HepG2 (cell line): ENCODE data around the gene PEMT. TPM values are rescaled to one million over a fixed set of nuclear protein-coding genes. Genes with fewer than 3 reads are reported as not detected.

ENCODE experiments used
- BCL6 ChIP-seq: IDR thresholded peaks from 2 replicates; pipeline ENCODE4 v1.6.1; 2016; ENCODE audit warnings: missing genetic modification reagents, missing compliant biosample characterization
- EEA1 ChIP-seq: sonication (generic); formaldehyde crosslinking; IDR thresholded peaks from 2 replicates; pipeline ENCODE4 v1.5.1; 2020; ENCODE audit warnings: mild to moderate bottlenecking, missing genetic modification reagents, borderline replicate concordance
- FOXK1 ChIP-seq: sonication (generic); formaldehyde crosslinking; IDR thresholded peaks from 2 replicates; pipeline ENCODE4 v1.4.0; 2020; ENCODE audit warnings: low read depth, missing genetic modification reagents, borderline replicate concordance
- KAT8 ChIP-seq: IDR thresholded peaks from 2 replicates; pipeline ENCODE4 v1.6.1; 2016; ENCODE audit warnings: missing genetic modification reagents, missing compliant biosample characterization
- KLF15 ChIP-seq: sonication (generic); formaldehyde crosslinking; IDR thresholded peaks from 2 replicates; pipeline ENCODE4 v1.8.1; 2023; ENCODE audit warnings: borderline replicate concordance, mild to moderate bottlenecking, inconsistent platforms, missing genetic modification reagents, mixed read lengths
- NCOA5 ChIP-seq: sonication (generic); formaldehyde crosslinking; IDR thresholded peaks from 2 replicates; pipeline ENCODE4 v1.4.0; 2020; ENCODE audit warnings: missing genetic modification reagents
- NFKB2 ChIP-seq: sonication (generic); formaldehyde crosslinking; IDR thresholded peaks from 2 replicates; pipeline ENCODE4 v1.4.0; 2020; ENCODE audit warnings: missing genetic modification reagents, borderline replicate concordance
- PCBP1 ChIP-seq: fragments of 200-400 bp; formaldehyde crosslinking; IDR thresholded peaks from 2 replicates; pipeline ENCODE4 v1.6.1; 2017; ENCODE audit warnings: mild to moderate bottlenecking, low read depth, low read length, borderline replicate concordance
- PCBP2 ChIP-seq: fragments of 200-400 bp; formaldehyde crosslinking; optimal IDR thresholded peaks from 2 replicates; pipeline ENCODE3; 2018; ENCODE audit warnings: low read length, low read depth; ENCODE audit not compliant: poor library complexity, severe bottlenecking
- POLR2A ChIP-seq, 2 experiments: IDR thresholded peaks; 2 replicates each; pipeline ENCODE4 v1.6.1; 2011; ENCODE audit warnings: low read depth in 2 of 2, low read length in 2 of 2, mild to moderate bottlenecking in 1 of 2, moderate library complexity in 1 of 2; ENCODE audit not compliant: insufficient read depth in 1 of 2
- PPARG ChIP-seq: conservative IDR thresholded peaks from 2 replicates; pipeline ENCODE4 v1.6.1; 2016; ENCODE audit warnings: missing biosample characterization, missing genetic modification reagents
- RXRB ChIP-seq: IDR thresholded peaks from 2 replicates; pipeline ENCODE4 v1.6.1; 2016; ENCODE audit warnings: borderline replicate concordance, missing genetic modification reagents, missing compliant biosample characterization
- SALL1 ChIP-seq: sonication (generic); formaldehyde crosslinking; IDR thresholded peaks from 2 replicates; pipeline ENCODE4 v1.8.0; 2022; ENCODE audit warnings: mild to moderate bottlenecking, missing genetic modification reagents
- SMYD3 ChIP-seq: sonication (generic); formaldehyde crosslinking; IDR thresholded peaks from 2 replicates; pipeline ENCODE4 v1.8.1; 2023; ENCODE audit warnings: mild to moderate bottlenecking, missing genetic modification reagents
- TCF7 ChIP-seq: sonication (generic); IDR thresholded peaks from 2 replicates; pipeline ENCODE4 v1.6.1; 2016; ENCODE audit warnings: antibody characterized with exemption, low read depth
- ZBTB7B ChIP-seq: sonication (generic); formaldehyde crosslinking; IDR thresholded peaks from 2 replicates; pipeline ENCODE4 v1.4.0; 2020; ENCODE audit warnings: missing genetic modification reagents
- ZKSCAN5 ChIP-seq: sonication (generic); formaldehyde crosslinking; IDR thresholded peaks from 2 replicates; pipeline ENCODE4 v1.5.1; 2020; ENCODE audit warnings: mild to moderate bottlenecking, missing genetic modification reagents
- ZMAT3 ChIP-seq: sonication (generic); formaldehyde crosslinking; conservative IDR thresholded peaks from 2 replicates; pipeline ENCODE4 v1.7.0; 2021; ENCODE audit warnings: missing genetic modification reagents
- ZNF230 ChIP-seq: sonication (generic); formaldehyde crosslinking; IDR thresholded peaks from 2 replicates; pipeline ENCODE4 v1.4.0; 2020; ENCODE audit warnings: mild to moderate bottlenecking, missing genetic modification reagents
- ZNF337 ChIP-seq: sonication (generic); formaldehyde crosslinking; IDR thresholded peaks from 2 replicates; pipeline ENCODE4 v1.5.1; 2020; ENCODE audit warnings: missing genetic modification reagents, low read depth, mild to moderate bottlenecking, borderline replicate concordance
- ZNF367 ChIP-seq: sonication (generic); formaldehyde crosslinking; IDR thresholded peaks from 2 replicates; pipeline ENCODE4 v1.4.0; 2020; ENCODE audit warnings: missing genetic modification reagents, borderline replicate concordance
- ZNF562 ChIP-seq: sonication (generic); formaldehyde crosslinking; IDR thresholded peaks from 2 replicates; pipeline ENCODE4 v1.8.0; 2022; ENCODE audit warnings: missing genetic modification reagents, borderline replicate concordance
- ZNF850 ChIP-seq: sonication (generic); formaldehyde crosslinking; conservative IDR thresholded peaks from 2 replicates; pipeline ENCODE4 v1.9.0; 2021; ENCODE audit warnings: mild to moderate bottlenecking, missing genetic modification reagents
- ZSCAN20 ChIP-seq: sonication (generic); formaldehyde crosslinking; IDR thresholded peaks from 2 replicates; pipeline ENCODE4 v1.4.0; 2020; ENCODE audit warnings: missing genetic modification reagents, mild to moderate bottlenecking, borderline replicate concordance
- polyA plus RNA-seq, 8 experiments: library from polyadenylated mRNA; depleted of rRNA in 3 of 8; stranded (reverse) in 7 of 8; unstranded in 1 of 8; fragments of >200 nt; fragmentation: Illumina TruSeq in 4 of 8; extraction: Trizol in 4 of 8; gene quantifications; 2 replicates each; pipeline versions ENCODE4 v1.2.1 to v1.2.3, GENCODE V29; 2011 to 2016; ENCODE audit warnings: low read depth in 4 of 8, missing spikeins in 1 of 8, mixed read lengths in 1 of 8; ENCODE audit not compliant: insufficient read depth in 1 of 8
- total RNA-seq, 5 experiments: library from RNA; depleted of rRNA; stranded (reverse); fragments of >200 nt; fragmentation: Illumina TruSeq; extraction: Trizol; gene quantifications; 2 replicates each; pipeline ENCODE4 v1.2.3, GENCODE V29; 2016; ENCODE audit warnings: low read depth in 1 of 5
- TF ChIP-seq, protein P1 (sequence below): sonication (generic); formaldehyde crosslinking; IDR thresholded peaks from 2 replicates; pipeline ENCODE4 v1.4.0; 2020; ENCODE audit warnings: low read depth, mild to moderate bottlenecking, missing genetic modification reagents
- TF ChIP-seq, protein P2 (sequence below): sonication (generic); IDR thresholded peaks from 2 replicates; pipeline ENCODE4 v1.6.1; 2016; ENCODE audit warnings: low read depth, borderline replicate concordance
- TF ChIP-seq, protein P3 (sequence below): sonication (generic); formaldehyde crosslinking; conservative IDR thresholded peaks from 2 replicates; pipeline ENCODE4 v1.4.0; 2020; ENCODE audit warnings: missing genetic modification reagents
- TF ChIP-seq, protein P4 (sequence below): sonication (generic); formaldehyde crosslinking; IDR thresholded peaks from 2 replicates; pipeline ENCODE4 v1.4.0; 2020; ENCODE audit warnings: missing genetic modification reagents

The PEMT gene
- total and polyA plus RNA-seq, 2 of the 13 experiments (the other 11 are each of a cell fraction or from before 2014, with no cell fraction given): 31.7 to 43.6 TPM

DNA sequence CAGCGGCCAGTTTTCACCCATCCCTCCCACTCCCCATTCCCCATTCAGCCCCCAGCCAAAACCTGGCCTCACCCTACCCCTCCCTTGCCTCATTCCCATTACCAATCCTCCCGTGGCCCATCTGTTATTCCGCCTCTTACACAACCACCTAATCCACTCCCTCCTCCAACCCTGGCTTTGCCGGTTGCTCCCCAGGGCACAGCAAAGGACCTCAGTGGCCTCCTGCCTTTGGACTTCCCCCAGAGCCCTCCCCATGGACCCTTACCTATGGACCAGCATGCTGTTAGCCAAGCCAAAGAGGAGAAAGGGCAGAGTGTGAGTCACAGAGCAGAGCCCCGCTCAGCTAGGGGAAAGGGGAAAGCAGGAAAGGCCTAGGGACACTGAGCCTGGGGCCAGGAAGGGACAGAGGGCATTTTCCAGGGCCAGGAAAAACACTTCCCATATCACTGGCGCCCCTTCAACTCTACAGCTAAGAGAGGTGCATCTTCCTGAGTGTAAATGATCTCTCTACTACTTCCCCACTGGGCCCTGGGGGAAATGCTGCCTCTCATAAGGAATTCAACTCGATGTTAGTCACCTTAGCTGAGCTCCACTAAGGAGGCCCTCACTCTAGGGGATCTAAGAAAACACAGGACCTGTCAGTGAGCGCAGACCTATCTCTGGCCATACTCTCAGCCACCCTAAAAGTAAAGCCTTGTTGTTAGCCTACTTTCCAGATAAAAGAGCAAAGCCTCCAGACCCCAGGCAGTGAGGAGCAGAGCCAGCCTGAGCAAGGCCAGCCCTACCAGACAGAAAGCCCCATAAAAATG is 10.6 kb downstream of the PEMT start (continued):
- TF ChIP-seq NFKB2 (CRISPR knock-in tag): no peak
- TF ChIP-seq KAT8 (CRISPR knock-in tag): peak; percentile 41; the same call in 1 of the 2 replicates
- TF ChIP-seq SMYD3 (CRISPR knock-in tag): no peak
- TF ChIP-seq, protein P1, sequence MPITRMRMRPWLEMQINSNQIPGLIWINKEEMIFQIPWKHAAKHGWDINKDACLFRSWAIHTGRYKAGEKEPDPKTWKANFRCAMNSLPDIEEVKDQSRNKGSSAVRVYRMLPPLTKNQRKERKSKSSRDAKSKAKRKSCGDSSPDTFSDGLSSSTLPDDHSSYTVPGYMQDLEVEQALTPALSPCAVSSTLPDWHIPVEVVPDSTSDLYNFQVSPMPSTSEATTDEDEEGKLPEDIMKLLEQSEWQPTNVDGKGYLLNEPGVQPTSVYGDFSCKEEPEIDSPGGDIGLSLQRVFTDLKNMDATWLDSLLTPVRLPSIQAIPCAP (CRISPR knock-in tag): no peak
- peak; percentile 28; the same call in 1 of the 2 replicates for TF ChIP-seq BCL6 (CRISPR knock-in tag)
- peak; percentile 97 for TF ChIP-seq PPARG (CRISPR knock-in tag)
- no peak for TF ChIP-seq FOXK1 (CRISPR knock-in tag)
- no peak for TF ChIP-seq KLF15 (CRISPR knock-in tag)
- peak; percentile 77; the same call in 1 of the 2 replicates for TF ChIP-seq EEA1 (CRISPR knock-in tag)
- TF ChIP-seq ZNF562 (CRISPR knock-in tag): no peak
- no peak for TF ChIP-seq PCBP1
- TF ChIP-seq ZNF367 (CRISPR knock-in tag): no peak
- peak; percentile 78 for TF ChIP-seq ZBTB7B (CRISPR knock-in tag)
- no peak for TF ChIP-seq PCBP2
- TF ChIP-seq TCF7: no peak
- TF ChIP-seq NCOA5 (CRISPR knock-in tag): no peak
- TF ChIP-seq ZNF850 (CRISPR knock-in tag): no peak
- peak; percentile 92 for TF ChIP-seq SALL1 (CRISPR knock-in tag)
- TF ChIP-seq POLR2A (IDR thresholded peaks at IDR 0.05; ENCODE audit: insufficient read depth in 1 of 2, low read depth in 2 of 2, low read length in 2 of 2): peak; percentile 51 to 59; a peak in 2 of 4 replicates
- TF ChIP-seq RXRB (CRISPR knock-in tag): peak; percentile 95
- no peak for TF ChIP-seq ZSCAN20
- TF ChIP-seq ZMAT3 (CRISPR knock-in tag): peak; percentile 84; the same call in 1 of the 2 replicates
- TF ChIP-seq ZNF230: peak; percentile 29; the same call in 1 of the 2 replicates
- TF ChIP-seq, protein P2, sequence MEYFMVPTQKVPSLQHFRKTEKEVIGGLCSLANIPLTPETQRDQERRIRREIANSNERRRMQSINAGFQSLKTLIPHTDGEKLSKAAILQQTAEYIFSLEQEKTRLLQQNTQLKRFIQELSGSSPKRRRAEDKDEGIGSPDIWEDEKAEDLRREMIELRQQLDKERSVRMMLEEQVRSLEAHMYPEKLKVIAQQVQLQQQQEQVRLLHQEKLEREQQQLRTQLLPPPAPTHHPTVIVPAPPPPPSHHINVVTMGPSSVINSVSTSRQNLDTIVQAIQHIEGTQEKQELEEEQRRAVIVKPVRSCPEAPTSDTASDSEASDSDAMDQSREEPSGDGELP: no peak; the same call in 1 of the 2 replicates
- TF ChIP-seq ZKSCAN5 (CRISPR knock-in tag): no peak
- TF ChIP-seq, protein P3, sequence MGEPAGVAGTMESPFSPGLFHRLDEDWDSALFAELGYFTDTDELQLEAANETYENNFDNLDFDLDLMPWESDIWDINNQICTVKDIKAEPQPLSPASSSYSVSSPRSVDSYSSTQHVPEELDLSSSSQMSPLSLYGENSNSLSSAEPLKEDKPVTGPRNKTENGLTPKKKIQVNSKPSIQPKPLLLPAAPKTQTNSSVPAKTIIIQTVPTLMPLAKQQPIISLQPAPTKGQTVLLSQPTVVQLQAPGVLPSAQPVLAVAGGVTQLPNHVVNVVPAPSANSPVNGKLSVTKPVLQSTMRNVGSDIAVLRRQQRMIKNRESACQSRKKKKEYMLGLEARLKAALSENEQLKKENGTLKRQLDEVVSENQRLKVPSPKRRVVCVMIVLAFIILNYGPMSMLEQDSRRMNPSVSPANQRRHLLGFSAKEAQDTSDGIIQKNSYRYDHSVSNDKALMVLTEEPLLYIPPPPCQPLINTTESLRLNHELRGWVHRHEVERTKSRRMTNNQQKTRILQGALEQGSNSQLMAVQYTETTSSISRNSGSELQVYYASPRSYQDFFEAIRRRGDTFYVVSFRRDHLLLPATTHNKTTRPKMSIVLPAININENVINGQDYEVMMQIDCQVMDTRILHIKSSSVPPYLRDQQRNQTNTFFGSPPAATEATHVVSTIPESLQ (CRISPR knock-in tag): no peak
- 0 out of 2 replicates have a peak, but pooled peaks have one; percentile 48 for TF ChIP-seq ZNF337 (CRISPR knock-in tag)
- TF ChIP-seq, protein P4, sequence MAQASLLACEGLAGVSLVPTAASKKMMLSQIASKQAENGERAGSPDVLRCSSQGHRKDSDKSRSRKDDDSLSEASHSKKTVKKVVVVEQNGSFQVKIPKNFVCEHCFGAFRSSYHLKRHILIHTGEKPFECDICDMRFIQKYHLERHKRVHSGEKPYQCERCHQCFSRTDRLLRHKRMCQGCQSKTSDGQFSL (CRISPR knock-in tag): no peak
